ENCODE measurements around the gene ATPAF1.

The ATPAF1 gene

GRCh38 chr1:46670134-46670533 is 2.0 kb upstream of the ATPAF1 start:
- TF ChIP-seq RAD21 (IDR thresholded peaks at IDR 0.05; ENCODE audit: low read depth) (no peak), CREB1 (IDR thresholded peaks at IDR 0.05; ENCODE audit: low read depth) (no peak), FOXM1 (IDR thresholded peaks at IDR 0.05; ENCODE audit: borderline replicate concordance, low read depth) (no peak), ZBTB7A (IDR thresholded peaks at IDR 0.05; ENCODE audit: low read depth) (no peak), TCF12 (IDR thresholded peaks at IDR 0.05; ENCODE audit: low read depth) (no peak), EGR1 (IDR thresholded peaks at IDR 0.05) (no peak)
- TF ChIP-seq, protein P1, sequence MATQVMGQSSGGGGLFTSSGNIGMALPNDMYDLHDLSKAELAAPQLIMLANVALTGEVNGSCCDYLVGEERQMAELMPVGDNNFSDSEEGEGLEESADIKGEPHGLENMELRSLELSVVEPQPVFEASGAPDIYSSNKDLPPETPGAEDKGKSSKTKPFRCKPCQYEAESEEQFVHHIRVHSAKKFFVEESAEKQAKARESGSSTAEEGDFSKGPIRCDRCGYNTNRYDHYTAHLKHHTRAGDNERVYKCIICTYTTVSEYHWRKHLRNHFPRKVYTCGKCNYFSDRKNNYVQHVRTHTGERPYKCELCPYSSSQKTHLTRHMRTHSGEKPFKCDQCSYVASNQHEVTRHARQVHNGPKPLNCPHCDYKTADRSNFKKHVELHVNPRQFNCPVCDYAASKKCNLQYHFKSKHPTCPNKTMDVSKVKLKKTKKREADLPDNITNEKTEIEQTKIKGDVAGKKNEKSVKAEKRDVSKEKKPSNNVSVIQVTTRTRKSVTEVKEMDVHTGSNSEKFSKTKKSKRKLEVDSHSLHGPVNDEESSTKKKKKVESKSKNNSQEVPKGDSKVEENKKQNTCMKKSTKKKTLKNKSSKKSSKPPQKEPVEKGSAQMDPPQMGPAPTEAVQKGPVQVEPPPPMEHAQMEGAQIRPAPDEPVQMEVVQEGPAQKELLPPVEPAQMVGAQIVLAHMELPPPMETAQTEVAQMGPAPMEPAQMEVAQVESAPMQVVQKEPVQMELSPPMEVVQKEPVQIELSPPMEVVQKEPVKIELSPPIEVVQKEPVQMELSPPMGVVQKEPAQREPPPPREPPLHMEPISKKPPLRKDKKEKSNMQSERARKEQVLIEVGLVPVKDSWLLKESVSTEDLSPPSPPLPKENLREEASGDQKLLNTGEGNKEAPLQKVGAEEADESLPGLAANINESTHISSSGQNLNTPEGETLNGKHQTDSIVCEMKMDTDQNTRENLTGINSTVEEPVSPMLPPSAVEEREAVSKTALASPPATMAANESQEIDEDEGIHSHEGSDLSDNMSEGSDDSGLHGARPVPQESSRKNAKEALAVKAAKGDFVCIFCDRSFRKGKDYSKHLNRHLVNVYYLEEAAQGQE (IDR thresholded peaks at IDR 0.05; ENCODE audit: low read depth): no peak

- no peak for TF ChIP-seq TAF1 (IDR thresholded peaks at IDR 0.05; ENCODE audit: low read depth)
- no peak for TF ChIP-seq TEAD4 (IDR thresholded peaks at IDR 0.05)
- TF ChIP-seq, protein P2, sequence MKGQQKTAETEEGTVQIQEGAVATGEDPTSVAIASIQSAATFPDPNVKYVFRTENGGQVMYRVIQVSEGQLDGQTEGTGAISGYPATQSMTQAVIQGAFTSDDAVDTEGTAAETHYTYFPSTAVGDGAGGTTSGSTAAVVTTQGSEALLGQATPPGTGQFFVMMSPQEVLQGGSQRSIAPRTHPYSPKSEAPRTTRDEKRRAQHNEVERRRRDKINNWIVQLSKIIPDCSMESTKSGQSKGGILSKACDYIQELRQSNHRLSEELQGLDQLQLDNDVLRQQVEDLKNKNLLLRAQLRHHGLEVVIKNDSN (IDR thresholded peaks at IDR 0.05): no peak
- no peak for TF ChIP-seq FOXM1 (IDR thresholded peaks at IDR 0.05; ENCODE audit: borderline replicate concordance, low read depth)
- no peak for TF ChIP-seq ZBTB7A (IDR thresholded peaks at IDR 0.05; ENCODE audit: low read depth)
- no peak for TF ChIP-seq EP300 (IDR thresholded peaks at IDR 0.05; ENCODE audit: borderline replicate concordance)
- TF ChIP-seq TCF12 (IDR thresholded peaks at IDR 0.05; ENCODE audit: low read depth): no peak
- no peak for TF ChIP-seq CEBPB (IDR thresholded peaks at IDR 0.05)
- TF ChIP-seq YY1 (IDR thresholded peaks at IDR 0.05; ENCODE audit: low read depth): no peak
These were observed 2.2 kb downstream of the ATPAF1 start for GRCh38 chr1:46665983-46666382.

DNA sequence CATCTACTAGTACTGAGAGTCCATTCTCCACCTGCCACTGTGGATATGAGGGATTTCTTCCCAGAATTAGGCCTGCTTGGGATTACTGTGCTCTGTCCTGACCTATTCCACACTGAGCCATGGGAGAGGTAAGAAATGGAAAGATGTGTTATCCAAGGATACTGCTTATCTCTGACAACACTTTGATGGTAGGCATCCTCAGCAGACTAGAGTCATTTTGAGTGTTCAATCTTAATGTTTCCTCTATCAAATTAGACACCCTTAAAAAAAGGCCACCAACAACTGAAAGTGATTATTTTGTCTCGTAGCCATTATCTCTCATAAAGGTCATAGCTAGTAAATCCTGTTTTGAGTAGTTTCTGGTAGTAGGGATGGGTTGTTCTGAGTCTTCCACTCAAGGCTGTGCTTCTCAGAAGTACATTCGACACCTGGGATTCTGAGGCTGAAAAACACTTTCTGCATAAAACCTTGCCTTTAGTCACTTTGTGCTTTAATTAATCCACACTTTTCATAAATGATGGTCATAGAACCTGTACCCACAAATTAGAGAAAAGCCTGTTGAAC is 8.8 kb downstream of the ATPAF1 start:
- no peak for TF ChIP-seq EP300 (IDR thresholded peaks at IDR 0.05; ENCODE audit: borderline replicate concordance)
- TF ChIP-seq TAF1 (IDR thresholded peaks at IDR 0.05; ENCODE audit: low read depth): no peak

- no peak for TF ChIP-seq TAF1 (IDR thresholded peaks at IDR 0.05; ENCODE audit: low read depth)
- TF ChIP-seq FOXM1 (IDR thresholded peaks at IDR 0.05; ENCODE audit: borderline replicate concordance, low read depth): no peak
These were observed 10.4 kb downstream of the ATPAF1 start for GRCh38 chr1:46657775-46658174.

- TF ChIP-seq MAX (IDR thresholded peaks at IDR 0.05) (no peak), TCF12 (IDR thresholded peaks at IDR 0.05; ENCODE audit: low read depth) (no peak), ZBTB7A (IDR thresholded peaks at IDR 0.05; ENCODE audit: low read depth) (no peak), EGR1 (IDR thresholded peaks at IDR 0.05) (no peak), TAF1 (IDR thresholded peaks at IDR 0.05; ENCODE audit: low read depth) (no peak)
These were observed 11.5 kb downstream of the ATPAF1 start for GRCh38 chr1:46656643-46657042.

DNA sequence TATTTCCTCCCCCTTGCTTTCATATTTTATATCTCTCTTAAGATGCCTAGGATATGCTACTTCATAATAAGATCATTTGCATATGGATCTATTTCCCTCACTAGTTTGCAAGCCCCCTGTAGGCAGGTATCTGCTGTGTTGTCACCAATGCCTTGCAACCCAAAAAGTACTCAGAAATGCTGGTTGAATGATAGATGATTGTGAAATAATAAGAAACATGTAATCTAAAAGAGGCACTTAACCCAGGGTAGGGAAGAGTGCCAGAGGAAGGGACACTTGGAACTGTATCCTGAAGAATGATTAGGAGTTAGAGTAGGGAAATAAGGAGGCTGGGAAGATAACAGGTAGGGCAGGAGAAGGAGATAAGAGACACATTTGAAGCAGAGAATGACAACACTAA is 12.3 kb downstream of the ATPAF1 start:
- TF ChIP-seq, protein P1 (IDR thresholded peaks at IDR 0.05; ENCODE audit: low read depth): no peak
- TF ChIP-seq TAF1 (IDR thresholded peaks at IDR 0.05; ENCODE audit: low read depth) (no peak), NFIC (IDR thresholded peaks at IDR 0.05) (no peak), CREB1 (IDR thresholded peaks at IDR 0.05; ENCODE audit: low read depth) (no peak), EGR1 (IDR thresholded peaks at IDR 0.05) (no peak), ZBTB7A (IDR thresholded peaks at IDR 0.05; ENCODE audit: low read depth) (no peak), TCF12 (IDR thresholded peaks at IDR 0.05; ENCODE audit: low read depth) (no peak), YY1 (IDR thresholded peaks at IDR 0.05; ENCODE audit: low read depth) (no peak), TEAD4 (IDR thresholded peaks at IDR 0.05) (no peak), CEBPB (IDR thresholded peaks at IDR 0.05) (no peak), FOXM1 (IDR thresholded peaks at IDR 0.05; ENCODE audit: borderline replicate concordance, low read depth) (no peak), RAD21 (IDR thresholded peaks at IDR 0.05; ENCODE audit: low read depth) (no peak), MAX (IDR thresholded peaks at IDR 0.05) (no peak), EP300 (IDR thresholded peaks at IDR 0.05; ENCODE audit: borderline replicate concordance) (no peak)
- TF ChIP-seq, protein P2 (IDR thresholded peaks at IDR 0.05): no peak

- TF ChIP-seq YY1 (IDR thresholded peaks at IDR 0.05; ENCODE audit: low read depth): no peak
- no peak for TF ChIP-seq RAD21 (IDR thresholded peaks at IDR 0.05; ENCODE audit: low read depth)
These were observed 14.2 kb downstream of the ATPAF1 start for GRCh38 chr1:46654012-46654411.
